Measurements from ENCODE around the gene OSBPL10. TPM values are rescaled to one million over a fixed set of nuclear protein-coding genes. Genes with fewer than 3 reads are reported as not detected.
"Not testable (repeated sequence)": the region's sequence is repeated elsewhere in the genome, so short reads cannot be mapped to it uniquely, and the experiment has no call there.

OSBPL10 gene
- total RNA-seq, 1 donor from 2014 or later = 80.4 TPM

- no peak for DNase-seq (ENCODE audit: extremely low read depth, low read depth, low spot score)
These were observed 159.9 kb downstream of the OSBPL10 start for GRCh38 chr3:31821118-31821517.

DNA sequence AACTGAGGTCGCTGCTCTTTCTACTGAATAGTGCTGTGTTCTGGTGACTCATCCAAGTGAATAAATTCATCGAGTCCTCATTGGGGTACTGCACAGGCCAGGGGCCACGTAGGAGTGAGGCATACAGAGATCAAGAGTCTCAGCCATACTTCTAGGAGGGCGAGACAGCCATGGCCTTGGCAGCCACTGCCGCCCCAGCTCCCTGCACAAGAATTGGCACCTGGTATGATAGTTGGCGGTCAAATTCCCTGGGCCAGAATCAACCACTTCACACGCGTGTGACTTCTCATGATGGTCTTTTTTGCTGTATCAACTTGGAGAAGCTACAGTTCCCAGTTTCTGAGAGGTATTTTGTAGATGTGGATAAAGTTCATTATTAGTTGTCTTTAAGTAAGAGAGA, 161.6 kb downstream of the OSBPL10 start:
- DNase-seq (ENCODE audit: extremely low read depth, low read depth, low spot score) = no peak

- DNase-seq (ENCODE audit: extremely low read depth, low read depth, low spot score) = no peak
These were observed 163.6 kb downstream of the OSBPL10 start for GRCh38 chr3:31817411-31817966.

DNA sequence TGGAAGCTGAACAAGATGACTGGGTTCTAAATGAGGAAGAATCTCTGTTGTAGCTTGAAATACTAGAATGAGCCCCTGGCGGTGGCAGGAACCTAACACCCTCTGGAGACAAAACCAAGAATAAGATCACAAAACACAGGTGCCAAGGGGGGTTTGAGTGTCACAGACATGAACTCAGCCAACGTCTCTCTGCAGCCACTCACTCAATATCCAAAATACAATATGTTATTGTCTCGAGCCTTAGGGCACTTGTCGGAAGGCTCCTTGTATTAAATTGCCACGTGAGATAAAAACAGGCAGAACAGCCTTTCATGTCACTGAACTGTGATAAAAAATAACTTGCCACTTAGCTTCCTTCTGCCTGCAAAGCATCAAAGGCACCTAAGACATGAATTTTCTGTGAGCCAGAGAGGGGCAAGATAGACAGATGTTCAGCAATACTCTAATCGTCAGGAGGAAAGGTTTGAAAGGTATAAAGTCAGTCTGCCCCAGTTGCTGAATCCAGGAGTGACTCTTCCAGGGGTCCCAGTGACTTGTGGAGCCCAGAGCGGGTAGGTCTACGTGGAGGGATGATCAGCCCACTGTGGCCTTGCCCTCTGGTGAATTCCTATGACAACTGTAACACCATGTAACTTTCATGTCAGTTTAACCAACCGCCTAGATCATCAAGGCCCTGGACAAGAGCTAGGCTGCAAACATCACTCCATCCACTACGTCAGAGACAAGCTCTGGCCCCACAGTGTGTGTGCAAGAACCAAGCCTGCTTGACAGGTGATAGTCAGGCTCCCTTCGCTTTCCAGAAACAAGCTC, 165.2 kb downstream of the OSBPL10 start:
- DNase-seq (ENCODE audit: extremely low read depth, low read depth, low spot score) = no peak

GRCh38 chr3:31815006-31815405, 166.1 kb downstream of the OSBPL10 start:
- DNase-seq (ENCODE audit: extremely low read depth, low read depth, low spot score) = no peak

DNA sequence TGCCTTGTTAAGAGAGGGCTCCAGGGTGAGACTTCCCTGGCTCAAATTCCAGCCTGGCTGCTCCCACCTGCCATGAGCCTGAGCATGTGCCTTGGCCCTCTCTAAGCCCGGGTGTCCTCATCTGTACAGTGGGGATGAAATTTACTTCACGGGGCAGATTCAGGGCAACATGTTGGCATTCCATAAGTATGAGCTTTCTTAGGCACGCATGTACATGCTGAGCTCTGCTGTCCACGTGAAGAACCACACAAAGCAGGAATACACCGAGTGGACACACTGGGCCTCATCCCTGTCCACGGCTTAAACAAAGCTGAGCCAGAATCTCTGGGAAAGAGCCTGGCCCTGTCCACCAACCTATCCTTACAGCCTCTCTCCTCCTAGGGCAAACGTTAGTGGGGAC, 167.4 kb downstream of the OSBPL10 start:
- no peak for DNase-seq (ENCODE audit: extremely low read depth, low read depth, low spot score)

- no peak for DNase-seq (ENCODE audit: extremely low read depth, low read depth, low spot score)
These were observed 167.9 kb downstream of the OSBPL10 start for GRCh38 chr3:31813197-31813596.

DNA sequence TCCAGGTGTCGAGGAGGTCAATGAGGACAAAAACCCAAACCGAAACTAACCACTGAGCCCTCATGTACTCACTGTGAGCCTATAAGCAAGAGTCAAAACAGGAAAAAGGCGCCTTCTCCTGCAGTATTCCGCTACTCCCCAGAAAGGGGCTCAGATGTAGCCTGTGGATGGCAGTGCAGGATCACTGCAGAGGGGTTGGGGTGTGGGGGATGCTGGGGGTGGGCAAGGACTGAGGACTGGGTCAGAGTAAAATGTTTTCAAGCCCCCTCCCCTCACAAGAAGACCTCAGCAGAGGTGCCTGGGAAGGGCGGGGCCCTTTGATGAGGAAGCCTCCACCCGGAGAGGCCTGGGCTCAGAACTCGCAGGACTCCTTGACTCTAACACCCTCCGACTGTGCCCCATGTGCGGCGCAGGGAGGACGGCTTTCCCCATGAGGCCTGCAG, 170.1 kb downstream of the OSBPL10 start:
- DNase-seq (ENCODE audit: extremely low read depth, low read depth, low spot score) = no peak

GRCh38 chr3:31808143-31808720, 172.8 kb downstream of the OSBPL10 start:
- no peak for DNase-seq (ENCODE audit: extremely low read depth, low read depth, low spot score)

DNA sequence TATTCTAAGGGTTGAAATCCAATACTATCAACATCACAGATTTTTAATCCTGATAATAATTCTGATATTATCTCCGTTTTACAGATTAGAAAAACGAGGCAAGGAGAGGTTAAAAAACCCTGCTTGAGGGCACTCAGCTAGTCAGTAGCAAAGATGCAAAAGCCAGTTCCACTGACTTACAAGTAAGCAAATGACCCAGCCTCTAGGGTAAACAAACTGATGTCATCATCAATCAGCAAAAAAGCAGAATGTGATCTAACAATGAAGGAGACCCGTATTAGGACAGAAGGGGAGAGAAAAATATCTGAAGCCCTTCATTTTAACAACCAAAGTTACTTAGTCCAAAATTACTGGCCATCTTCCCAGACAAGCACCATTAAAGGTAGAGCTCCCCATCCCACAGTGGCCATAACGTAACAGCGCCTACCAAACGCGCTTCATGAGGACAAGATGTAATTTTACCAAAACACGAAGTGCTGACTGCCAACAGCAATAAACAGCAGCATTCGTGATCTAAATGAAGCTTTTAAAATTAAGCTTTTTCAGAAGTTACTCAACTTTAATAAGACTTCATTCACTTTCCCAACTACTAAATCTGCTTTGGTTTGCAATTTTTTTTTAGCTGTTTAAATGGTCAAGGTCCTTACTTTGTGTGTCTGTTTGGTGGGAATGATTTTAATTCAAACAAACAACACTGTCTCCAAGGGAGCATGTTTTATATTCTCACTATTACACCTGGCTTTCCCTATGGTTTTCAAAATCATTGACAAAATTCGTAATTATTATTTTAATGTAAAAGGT, 176.6 kb downstream of the OSBPL10 start:
- DNase-seq (ENCODE audit: extremely low read depth, low read depth, low spot score) = no peak

GRCh38 chr3:31802981-31803740, 177.9 kb downstream of the OSBPL10 start:
- DNase-seq (ENCODE audit: extremely low read depth, low read depth, low spot score) = no peak

DNA sequence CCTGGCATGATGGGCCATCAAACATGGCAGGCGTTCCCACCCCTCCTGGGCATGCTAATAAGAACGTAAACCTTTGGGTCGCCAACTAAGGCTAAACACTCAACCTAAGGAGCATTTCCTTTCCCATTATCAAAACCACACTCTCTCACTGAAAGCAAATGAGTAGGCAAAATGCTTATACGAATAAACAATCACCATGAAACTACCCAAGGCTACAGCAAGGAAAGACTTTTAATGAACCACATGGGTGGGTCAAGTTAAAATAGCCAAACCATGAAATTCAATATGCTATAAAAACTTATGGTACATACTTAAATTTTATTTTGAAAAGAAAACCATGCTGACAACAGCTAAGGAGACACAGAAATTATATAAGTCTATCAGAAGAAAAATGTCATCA, 180.6 kb downstream of the OSBPL10 start:
- DNase-seq (ENCODE audit: extremely low read depth, low read depth, low spot score) = no peak

DNA sequence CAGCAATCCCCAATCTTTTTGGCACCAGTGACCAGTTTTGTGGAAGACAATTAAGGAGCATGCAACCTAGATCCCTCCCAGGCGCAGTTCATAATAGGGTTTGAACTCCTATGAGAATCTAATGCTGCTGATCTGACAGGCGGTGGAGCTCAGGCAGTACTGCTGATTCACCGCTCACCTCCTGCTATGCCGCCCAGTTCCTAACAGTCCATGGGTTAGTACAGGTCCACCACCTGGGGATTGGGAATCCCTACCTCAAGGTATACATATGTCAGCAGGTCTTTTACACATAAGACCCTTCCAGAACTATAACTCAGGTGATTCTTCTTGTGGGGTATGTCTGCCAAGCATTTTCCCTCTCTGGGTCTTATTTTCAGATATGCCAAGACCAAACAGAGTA, 182.2 kb downstream of the OSBPL10 start:
- no peak for DNase-seq (ENCODE audit: extremely low read depth, low read depth, low spot score)

GRCh38 chr3:31793821-31794220, 187.2 kb downstream of the OSBPL10 start:
- no peak for DNase-seq (ENCODE audit: extremely low read depth, low read depth, low spot score)

DNA sequence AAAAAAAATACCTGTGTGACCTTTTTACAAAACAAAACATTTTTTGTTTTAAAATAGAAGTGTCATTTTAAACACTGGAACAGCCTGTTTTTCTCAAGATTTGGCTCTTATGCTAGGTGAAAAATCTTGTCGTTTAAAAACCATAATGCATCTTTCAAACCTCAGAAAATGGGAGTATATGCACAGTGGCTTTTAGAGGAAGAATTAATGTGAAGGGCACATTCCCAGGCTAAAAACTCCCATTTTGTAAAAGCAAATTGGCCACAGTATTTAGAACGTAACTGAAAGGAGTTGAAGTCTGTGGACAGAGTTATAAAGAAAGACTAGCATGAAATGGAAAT, 190.0 kb downstream of the OSBPL10 start:
- no peak for DNase-seq (ENCODE audit: extremely low read depth, low read depth, low spot score)

DNA sequence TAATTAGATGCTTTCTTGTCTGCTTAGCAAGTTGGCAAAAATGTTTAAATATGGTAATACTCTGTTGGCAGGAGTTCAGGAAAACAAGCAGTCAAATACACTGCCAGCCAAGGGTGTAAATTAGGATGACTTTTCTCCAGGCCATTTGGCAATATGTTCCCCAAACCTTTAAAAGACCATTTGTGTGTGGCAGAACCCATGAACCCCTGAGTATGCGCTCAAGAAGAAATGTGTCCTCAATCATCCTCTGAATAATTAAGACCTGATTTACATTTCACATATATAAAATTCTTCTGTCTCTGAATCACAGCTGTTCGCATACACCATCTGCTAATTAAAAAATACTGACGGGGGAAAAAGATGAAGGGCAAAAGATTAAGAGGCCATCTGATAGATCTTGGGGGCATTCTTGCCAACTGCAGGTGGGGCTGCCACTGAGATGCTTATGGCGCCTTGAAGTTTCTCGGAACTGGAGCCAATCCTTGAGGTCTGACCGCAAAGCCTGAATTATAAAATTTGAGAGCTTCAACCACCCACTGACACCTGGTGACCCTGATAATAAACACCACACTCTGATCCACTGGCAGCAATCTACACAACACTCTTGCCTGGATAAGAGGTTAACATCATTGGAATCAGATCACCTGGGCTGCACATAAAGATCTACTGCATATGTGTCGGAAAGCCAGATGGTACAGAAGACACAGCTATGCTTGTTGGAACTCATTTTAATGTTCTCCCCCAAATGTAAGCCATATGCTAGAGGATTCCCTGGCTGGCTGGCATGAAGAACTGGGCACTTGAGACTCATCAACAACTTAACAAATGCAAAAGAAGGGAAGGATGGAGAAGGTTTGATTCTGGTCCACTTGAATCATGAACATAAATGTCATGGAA, 190.6 kb downstream of the OSBPL10 start:
- no peak for DNase-seq (ENCODE audit: extremely low read depth, low read depth, low spot score)

DNA sequence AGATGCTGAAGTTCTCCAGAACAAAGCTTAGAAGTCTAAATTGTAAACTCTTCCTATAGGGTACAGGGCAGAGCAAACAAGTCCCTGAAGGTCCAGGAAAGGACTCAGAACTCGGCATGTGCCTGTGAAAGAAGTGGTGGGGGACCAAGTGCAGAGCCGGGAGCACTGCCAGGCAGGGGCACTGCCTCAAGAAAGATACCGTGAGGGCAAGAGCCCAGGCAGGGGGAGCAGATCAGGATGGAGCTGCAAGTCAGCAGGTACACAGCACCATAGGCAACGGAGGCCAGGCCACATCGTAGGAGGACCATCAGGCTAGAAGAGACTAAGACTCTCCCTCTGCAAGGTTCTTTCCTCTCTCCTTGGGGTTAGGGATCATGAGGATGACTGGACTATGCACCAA, 191.6 kb downstream of the OSBPL10 start:
- DNase-seq (ENCODE audit: extremely low read depth, low read depth, low spot score) = no peak

- DNase-seq (ENCODE audit: extremely low read depth, low read depth, low spot score) = no peak
These were observed 195.3 kb downstream of the OSBPL10 start for GRCh38 chr3:31785734-31786133.

DNA sequence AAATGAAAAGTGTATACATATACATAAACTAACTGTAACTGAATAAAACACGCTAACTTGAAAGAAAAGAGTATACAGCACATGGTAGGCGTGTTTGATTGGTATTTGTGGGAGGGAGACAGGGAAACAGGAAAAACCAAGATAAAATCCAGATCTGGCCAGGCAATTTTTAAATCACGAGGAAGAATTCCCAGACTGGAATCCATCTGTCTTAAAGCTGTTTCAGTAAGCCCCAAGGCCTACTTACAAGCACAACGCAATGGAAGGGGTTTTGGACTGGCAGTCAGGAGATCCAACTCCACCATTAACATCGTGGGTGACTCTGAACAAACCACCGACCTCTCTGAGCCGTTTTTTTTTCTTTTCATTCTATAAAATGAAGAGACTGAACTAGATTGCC, 195.8 kb downstream of the OSBPL10 start:
- DNase-seq (ENCODE audit: extremely low read depth, low read depth, low spot score) = no peak

GRCh38 chr3:31783851-31784250, 197.2 kb downstream of the OSBPL10 start:
- not testable (repeated sequence) for DNase-seq (ENCODE audit: extremely low read depth, low read depth, low spot score)
